ENCODE measurements around the gene HTRA2. TPM values are rescaled to one million over a fixed set of nuclear protein-coding genes. Genes with fewer than 3 reads are reported as not detected.

Gene HTRA2
- total and polyA plus RNA-seq, 2 experiments from 2014 or later = 34.0 to 35.2 TPM

DNA sequence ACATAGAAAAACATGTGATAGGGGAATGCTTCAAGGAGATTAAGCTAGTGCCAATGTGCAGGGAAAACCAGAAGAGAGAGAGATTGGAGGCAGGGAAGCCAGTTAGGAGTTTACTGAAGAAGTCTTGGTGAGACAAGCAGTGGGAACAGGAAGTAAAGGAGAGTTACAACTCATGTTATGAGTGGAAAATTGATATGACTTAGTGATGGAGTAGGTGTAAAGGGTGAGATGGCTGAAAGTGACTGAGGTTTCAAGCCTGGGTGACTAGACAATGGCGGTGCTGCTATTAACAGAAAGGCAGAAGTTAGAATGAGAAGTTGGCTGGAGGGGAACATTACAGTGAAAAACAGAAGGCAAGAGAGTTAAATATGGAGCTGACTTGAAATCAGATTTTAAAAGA, 41.3 kb downstream of the HTRA2 start:
- TF ChIP-seq EZH2phosphoT487 (IDR thresholded peaks at IDR 0.05; ENCODE audit: insufficient read depth, low read depth) (no peak), EZH2 (IDR thresholded peaks at IDR 0.05; ENCODE audit: insufficient read depth, poor library complexity, severe bottlenecking) (no peak)
- in situ Hi-C loops (cut with MboI) = no loop called here

GRCh38 chr2:74572178-74572925, 42.6 kb downstream of the HTRA2 start:
- 68 to 70% methylated on average over 3 of the region's 3 CpGs for WGBS, 2 experiments (ENCODE audit: low coverage in 1 of 2, low lambda C conversion rate in 2 of 2, missing lambda C conversion rate in 2 of 2)

More for the DNA sequence above, 41.3 kb downstream of the HTRA2 start:
- Histone ChIP-seq H2AFZ (no peak overlapping the region), H3K9me2 (ENCODE audit: insufficient read depth) (no peaks in the 10 kb centered on the region), H4K20me1 (ENCODE audit: insufficient read depth) (no peaks in the 10 kb centered on the region), H3K36me3 (ENCODE audit: low read depth) (no peaks in the 10 kb centered on the region), H3K79me2 (ENCODE audit: insufficient read depth) (no peaks in the 10 kb centered on the region), H3K4me2 (ENCODE audit: unreplicated experiment) (no peak overlapping the region), H3K4me3 (no peak overlapping the region), H3K4me1 (ENCODE audit: insufficient read depth) (peaks cover 70% of the 10 kb centered on the region), H3K9me3 (ENCODE audit: low read depth) (no peaks in the 10 kb centered on the region), H3F3A (ENCODE audit: insufficient read depth) (peaks cover 64% of the 10 kb centered on the region), H3K27ac (no peak overlapping the region), H3K27me3 (replicated peaks; ENCODE audit: insufficient read depth) (no peaks in the 10 kb centered on the region), H3K9ac (no peak overlapping the region)
- no peak for DNase-seq
- WGBS, 2 experiments (ENCODE audit: low coverage in 1 of 2, low lambda C conversion rate in 2 of 2, missing lambda C conversion rate in 2 of 2) = 91 to 100% methylated on average over 1 of the region's 1 CpG

DNA sequence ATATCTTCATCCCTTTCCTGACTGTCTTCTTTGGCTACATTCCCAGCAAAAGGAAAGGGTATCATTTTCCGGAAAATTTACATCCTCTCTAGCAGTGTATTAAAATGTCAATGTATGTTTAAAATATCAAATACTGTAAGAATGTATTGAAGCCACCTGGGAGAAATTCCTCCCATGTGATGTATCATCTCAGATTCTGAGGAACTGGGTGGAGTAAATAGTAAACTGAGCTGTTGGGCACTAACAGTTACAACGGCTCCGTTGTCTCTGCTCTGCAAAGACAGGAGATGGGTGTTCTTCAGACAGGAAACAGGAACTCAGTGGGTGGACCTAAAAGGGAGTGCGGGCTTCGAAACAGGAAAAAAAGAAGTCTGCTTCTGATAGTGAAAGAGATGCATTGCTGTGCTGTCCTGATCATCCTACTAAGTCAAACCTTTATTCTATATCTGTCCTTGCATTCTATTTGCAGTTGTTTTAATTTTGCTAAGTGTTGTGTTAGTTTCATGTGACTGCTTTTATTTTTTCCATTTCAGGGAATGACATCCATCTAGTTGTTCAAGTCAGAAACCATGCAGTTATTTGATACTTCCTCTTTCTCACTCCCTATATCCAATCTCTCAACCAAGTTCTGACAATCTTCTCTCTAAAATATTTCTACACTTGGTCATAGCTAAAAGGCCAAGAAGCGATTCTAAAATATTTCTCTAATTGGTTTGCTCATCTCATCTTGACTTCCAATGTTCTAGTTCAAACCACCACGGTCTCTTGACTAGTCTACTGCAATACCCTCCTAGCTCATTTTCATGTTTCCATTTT, 44.2 kb downstream of the HTRA2 start:
- Histone ChIP-seq H3K9me2 (ENCODE audit: insufficient read depth) (no peaks in the 10 kb centered on the region), H3K36me3 (ENCODE audit: low read depth) (no peaks in the 10 kb centered on the region), H3K27me3 (replicated peaks; ENCODE audit: insufficient read depth) (no peaks in the 10 kb centered on the region), H3F3A (ENCODE audit: insufficient read depth) (peaks cover 58% of the 10 kb centered on the region), H2AFZ (peak overlapping the region; percentile 52), H3K9me3 (ENCODE audit: low read depth) (no peaks in the 10 kb centered on the region), H3K27ac (peak overlapping the region; percentile 80), H4K20me1 (ENCODE audit: insufficient read depth) (no peaks in the 10 kb centered on the region), H3K4me1 (ENCODE audit: insufficient read depth) (peaks cover 62% of the 10 kb centered on the region), H3K9ac (0 out of 2 replicates have a peak overlapping the region, but pooled peaks have one; percentile 21), H3K4me3 (peak overlapping the region; percentile 53), H3K4me2 (ENCODE audit: unreplicated experiment) (peak overlapping the region; percentile 78), H3K79me2 (ENCODE audit: insufficient read depth) (no peaks in the 10 kb centered on the region)
- in situ Hi-C loops (cut with MboI) = no loop called here
- WGBS, 2 experiments (ENCODE audit: low coverage in 1 of 2, low lambda C conversion rate in 2 of 2, missing lambda C conversion rate in 2 of 2) = 17 to 21% methylated on average over 7 of the region's 7 CpGs
- peak; percentile 76 for DNase-seq
- TF ChIP-seq EZH2 (IDR thresholded peaks at IDR 0.05; ENCODE audit: insufficient read depth, poor library complexity, severe bottlenecking) = no peak

More at GRCh38 chr2:74572178-74572925, 42.6 kb downstream of the HTRA2 start:
- H4K20me1 ChIP-seq (ENCODE audit: insufficient read depth) = no peaks in the 10 kb centered on the region
- H3K4me1 ChIP-seq (ENCODE audit: insufficient read depth) = peaks cover 70% of the 10 kb centered on the region
- no peak overlapping the region for H3K4me2 ChIP-seq (ENCODE audit: unreplicated experiment)
- no peak overlapping the region for H2AFZ ChIP-seq
- peaks cover 67% of the 10 kb centered on the region for H3F3A ChIP-seq (ENCODE audit: insufficient read depth)
- H3K27me3 ChIP-seq (replicated peaks; ENCODE audit: insufficient read depth) = no peaks in the 10 kb centered on the region
- H3K9ac ChIP-seq = no peak overlapping the region
- H3K9me2 ChIP-seq (ENCODE audit: insufficient read depth) = no peaks in the 10 kb centered on the region
- no peaks in the 10 kb centered on the region for H3K36me3 ChIP-seq (ENCODE audit: low read depth)
- no peak overlapping the region for H3K4me3 ChIP-seq
- in situ Hi-C loops (cut with MboI) = no loop called here
- 0 out of 2 replicates have a peak overlapping the region, but pooled peaks have one; percentile 1 for H3K27ac ChIP-seq
- no peaks in the 10 kb centered on the region for H3K79me2 ChIP-seq (ENCODE audit: insufficient read depth)
- H3K9me3 ChIP-seq (ENCODE audit: low read depth) = no peaks in the 10 kb centered on the region
- TF ChIP-seq EZH2phosphoT487 (IDR thresholded peaks at IDR 0.05; ENCODE audit: insufficient read depth, low read depth) (no peak), EZH2 (IDR thresholded peaks at IDR 0.05; ENCODE audit: insufficient read depth, poor library complexity, severe bottlenecking) (no peak)
- DNase-seq = no peak

DNA sequence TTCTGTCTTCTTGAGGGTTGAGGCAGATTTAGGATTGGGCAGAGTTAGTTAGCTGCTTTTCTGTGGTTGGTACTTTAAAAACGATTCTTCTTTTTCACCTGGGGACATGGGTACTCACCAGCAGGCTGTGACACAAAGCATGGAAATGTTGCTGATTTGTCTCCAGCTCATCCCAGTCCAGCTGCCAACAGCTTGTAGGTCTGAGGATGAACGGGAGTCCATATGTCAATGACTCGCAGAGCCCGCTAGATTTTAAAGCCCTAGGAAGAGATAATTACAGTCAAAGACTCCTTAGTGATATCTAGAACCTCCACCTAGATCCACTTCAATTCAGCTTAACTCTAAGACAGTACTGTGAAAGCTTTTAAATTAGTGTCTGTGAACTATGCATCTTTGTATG, 45.6 kb downstream of the HTRA2 start:
- WGBS, 2 experiments (ENCODE audit: low coverage in 1 of 2, low lambda C conversion rate in 2 of 2, missing lambda C conversion rate in 2 of 2) = 38 to 43% methylated on average over 4 of the region's 4 CpGs
- peaks cover 56% of the 10 kb centered on the region for H3K4me1 ChIP-seq (ENCODE audit: insufficient read depth)

More for the DNA sequence above, 45.6 kb downstream of the HTRA2 start:
- Histone ChIP-seq H2AFZ (no peak overlapping the region), H3K9ac (no peak overlapping the region), H3K79me2 (ENCODE audit: insufficient read depth) (no peaks in the 10 kb centered on the region), H3K27ac (peak overlapping the region; percentile 80; the same call in 1 of the 2 replicates), H3K27me3 (replicated peaks; ENCODE audit: insufficient read depth) (no peaks in the 10 kb centered on the region), H3K4me2 (ENCODE audit: unreplicated experiment) (peak overlapping the region; percentile 78), H3K9me3 (ENCODE audit: low read depth) (no peaks in the 10 kb centered on the region), H3F3A (ENCODE audit: insufficient read depth) (peaks cover 55% of the 10 kb centered on the region), H4K20me1 (ENCODE audit: insufficient read depth) (no peaks in the 10 kb centered on the region), H3K4me3 (no peak overlapping the region), H3K36me3 (ENCODE audit: low read depth) (no peaks in the 10 kb centered on the region), H3K9me2 (ENCODE audit: insufficient read depth) (no peaks in the 10 kb centered on the region)
- DNase-seq = peak; percentile 59
- TF ChIP-seq EZH2 (IDR thresholded peaks at IDR 0.05; ENCODE audit: insufficient read depth, poor library complexity, severe bottlenecking) (no peak), EZH2phosphoT487 (IDR thresholded peaks at IDR 0.05; ENCODE audit: insufficient read depth, low read depth) (no peak)
- in situ Hi-C loops (cut with MboI) = no loop called here
